Thyroid gland (tissue), 4 donors: ENCODE data around the gene KYAT1. TPM values are rescaled to one million over a fixed set of nuclear protein-coding genes. Genes with fewer than 3 reads are reported as not detected.

Source experiments
- DNase-seq, 2 donors: peaks; one replicate each; pipeline ENCODE4 v3.0.0-alpha.2; 2019
- H3K27ac ChIP-seq, 3 donors: fragments of 200-600 bp; sonication (generic); 1 replicate in 2 of 3; 2 replicates in 1 of 3; pipeline ENCODE4 v1.5.1; 2016 to 2019; ENCODE audit warnings: mild to moderate bottlenecking in 1 of 3, moderate library complexity in 1 of 3
- H3K27me3 ChIP-seq: fragments of 200-600 bp; sonication (generic); one replicate; pipeline ENCODE4 v1.5.1; 2019
- H3K36me3 ChIP-seq, 2 donors: fragments of 200-600 bp; sonication (generic); one replicate each; pipeline ENCODE4 v1.5.1; 2016 to 2019
- H3K4me1 ChIP-seq, 2 donors: fragments of 200-600 bp; sonication (generic); one replicate each; pipeline ENCODE4 v1.5.1; 2017 to 2019
- H3K4me3 ChIP-seq, 3 donors: fragments of 200-600 bp; sonication (generic); replicated peaks in 1 of 3; 1 replicate in 2 of 3; 2 replicates in 1 of 3; pipeline ENCODE4 v1.5.1; 2016; ENCODE audit warnings: mild to moderate bottlenecking in 1 of 3
- H3K9me3 ChIP-seq: fragments of 200-600 bp; sonication (generic); one replicate; pipeline ENCODE4 v1.5.1; 2017
- CTCF ChIP-seq, 6 experiments: fragments of 200-600 bp in 3 of 6; fragments of 450-650 bp in 3 of 6; sonication (generic) in 3 of 6; IDR thresholded peaks; one replicate each; pipeline ENCODE4 v1.5.1; 2016 to 2019; ENCODE audit warnings: antibody characterized with exemption in 6 of 6, mild to moderate bottlenecking in 2 of 6, inconsistent platforms in 1 of 6, moderate library complexity in 1 of 6
- POLR2A ChIP-seq, 2 donors: fragments of 450-650 bp; IDR thresholded peaks; one replicate each; pipeline ENCODE4 v1.6.1; 2017; ENCODE audit warnings: antibody characterized with exemption in 2 of 2, mild to moderate bottlenecking in 2 of 2, moderate library complexity in 1 of 2
- WGBS, 2 donors: methylation state at CpG; one replicate each; pipeline ENCODE4 v1.1.5; 2017; 5-methylcytosine and 5-hydroxymethylcytosine counted together
- intact Hi-C: fragments of 100-400 bp; cut with DNase I; formaldehyde crosslinking; loops from one replicate; pipeline ENCODE4 v1.15.1; 2023
- total RNA-seq, 4 donors: library from RNA; depleted of rRNA; stranded (reverse); fragments of >200 nt; gene quantifications; one replicate each; pipeline ENCODE4 v1.2.3, GENCODE V29; 2016

KYAT1 gene
- total RNA-seq, 4 donors from 2014 or later = 5.8 to 12.6 (median 12.3) TPM

GRCh38 chr9:128903871-128904620, 22.3 kb upstream of the KYAT1 start:
- Histone ChIP-seq H3K36me3 (peaks cover 20 to 21% of the 10 kb centered on the region in 2 donors), H3K27me3 (no peaks in the 10 kb centered on the region), H3K27ac (peak overlapping the region in 1 of 3 donors; percentile 4), H3K4me1 (peaks cover 0 to 20% of the 10 kb centered on the region in 2 donors), H3K9me3 (no peaks in the 10 kb centered on the region), H3K4me3 (no peak overlapping the region)
- DNase-seq = no peak
- intact Hi-C loops = no loop called here
- 89 to 94% methylated on average over 10 of the region's 10 CpGs for WGBS, 2 donors
- no peak for TF ChIP-seq CTCF (IDR thresholded peaks at IDR 0.05)
- TF ChIP-seq POLR2A (IDR thresholded peaks at IDR 0.05) = no peak

GRCh38 chr9:128903079-128903461, 21.3 kb upstream of the KYAT1 start:
- 98 to 100% methylated on average over 2 of the region's 2 CpGs for WGBS, 2 donors
- Histone ChIP-seq H3K36me3 (peaks cover 11 to 12% of the 10 kb centered on the region in 2 donors), H3K4me1 (peaks cover 0 to 30% of the 10 kb centered on the region in 2 donors), H3K4me3 (no peak overlapping the region), H3K27ac (peak overlapping the region in 2 of 3 donors; percentile 61 to 71), H3K27me3 (no peaks in the 10 kb centered on the region), H3K9me3 (no peaks in the 10 kb centered on the region)
- intact Hi-C loops = no loop called here
- no peak for TF ChIP-seq CTCF (IDR thresholded peaks at IDR 0.05)
- TF ChIP-seq POLR2A (IDR thresholded peaks at IDR 0.05) = no peak
- no peak for DNase-seq

- WGBS, 2 donors = 81 to 88% methylated on average over 14 to 16 of the region's 23 CpGs
- peak in 1 of 2 donors; percentile 54 for DNase-seq
- Histone ChIP-seq H3K4me3 (no peak overlapping the region), H3K9me3 (no peaks in the 10 kb centered on the region), H3K36me3 (peaks cover 5 to 7% of the 10 kb centered on the region in 2 donors), H3K4me1 (peaks cover 0 to 30% of the 10 kb centered on the region in 2 donors), H3K27me3 (no peaks in the 10 kb centered on the region), H3K27ac (peak overlapping the region; percentile 22 to 71 (median 61))
- TF ChIP-seq CTCF (IDR thresholded peaks at IDR 0.05) (no peak), POLR2A (IDR thresholded peaks at IDR 0.05) (no peak)
- intact Hi-C loops = no loop called here
These were observed 20.8 kb upstream of the KYAT1 start for GRCh38 chr9:128902351-128903078.

GRCh38 chr9:128901822-128902221, 20.1 kb upstream of the KYAT1 start:
- intact Hi-C loops = no loop called here
- DNase-seq = no peak
- Histone ChIP-seq H3K4me1 (peaks cover 0 to 30% of the 10 kb centered on the region in 2 donors), H3K36me3 (peaks cover 2 to 8% of the 10 kb centered on the region in 2 donors), H3K27ac (peak overlapping the region; percentile 29 to 71 (median 39)), H3K27me3 (no peaks in the 10 kb centered on the region), H3K9me3 (no peaks in the 10 kb centered on the region), H3K4me3 (no peak overlapping the region)
- 93 to 94% methylated on average over 3 to 5 of the region's 5 CpGs for WGBS, 2 donors
- TF ChIP-seq POLR2A (IDR thresholded peaks at IDR 0.05) (no peak), CTCF (IDR thresholded peaks at IDR 0.05) (no peak)

- H3K4me1 ChIP-seq = peaks cover 0 to 30% of the 10 kb centered on the region in 2 donors
- H3K9me3 ChIP-seq = no peaks in the 10 kb centered on the region
- H3K27ac ChIP-seq = peak overlapping the region in 2 of 3 donors; percentile 29 to 71
- H3K4me3 ChIP-seq = no peak overlapping the region
- TF ChIP-seq CTCF (IDR thresholded peaks at IDR 0.05) = no peak
- TF ChIP-seq POLR2A (IDR thresholded peaks at IDR 0.05) = no peak
- DNase-seq = no peak
- intact Hi-C loops = no loop called here
- 80 to 90% methylated on average over 7 of the region's 7 CpGs for WGBS, 2 donors
- no peaks in the 10 kb centered on the region for H3K27me3 ChIP-seq
- peaks cover 2 to 11% of the 10 kb centered on the region in 2 donors for H3K36me3 ChIP-seq
These were observed 19.6 kb upstream of the KYAT1 start for GRCh38 chr9:128901379-128901778.
